ENCODE measurements around the gene KPNA6. TPM values are rescaled to one million over a fixed set of nuclear protein-coding genes. Genes with fewer than 3 reads are reported as not detected.

Gene KPNA6
- total RNA-seq, 3 donors from 2014 or later, result 35.5 to 53.1 (median 40.6) TPM

- H3K36me3 ChIP-seq, result no peaks in the 10 kb centered on the region
These were observed 16.7 kb upstream of the KPNA6 start for GRCh38 chr1:32091176-32091575.

GRCh38 chr1:32091591-32091990 is 16.3 kb upstream of the KPNA6 start:
- H3K27me3 ChIP-seq, result no peaks in the 10 kb centered on the region
- TF ChIP-seq POLR2A (IDR thresholded peaks at IDR 0.05) (no peak), POLR2AphosphoS5 (IDR thresholded peaks at IDR 0.05) (no peak)
- intact Hi-C loops (cut with DNase I; ENCODE audit: low total_unique reads), result no loop called here
- H3K27ac ChIP-seq, result no peak overlapping the region
- no peak for DNase-seq (ENCODE audit: low spot score in 2 of 2)
- H3K9me3 ChIP-seq, result no peaks in the 10 kb centered on the region
- no peaks in the 10 kb centered on the region for H3K4me1 ChIP-seq
- no peaks in the 10 kb centered on the region for H3K36me3 ChIP-seq
- H3K4me3 ChIP-seq, result no peak overlapping the region

More at GRCh38 chr1:32091176-32091575, 16.7 kb upstream of the KPNA6 start:
- no peaks in the 10 kb centered on the region for H3K27me3 ChIP-seq
- no peak overlapping the region for H3K27ac ChIP-seq
- no peaks in the 10 kb centered on the region for H3K4me1 ChIP-seq
- DNase-seq (ENCODE audit: low spot score in 2 of 2), result no peak
- no peak overlapping the region for H3K4me3 ChIP-seq
- no peak for TF ChIP-seq POLR2A (IDR thresholded peaks at IDR 0.05)
- TF ChIP-seq CTCF (IDR thresholded peaks at IDR 0.05), result no peak
- TF ChIP-seq POLR2AphosphoS5 (IDR thresholded peaks at IDR 0.05), result no peak
- intact Hi-C loops (cut with DNase I; ENCODE audit: low total_unique reads), result no loop called here
- no peaks in the 10 kb centered on the region for H3K9me3 ChIP-seq

GRCh38 chr1:32094746-32095521 is 12.9 kb upstream of the KPNA6 start:
- DNase-seq (ENCODE audit: low spot score in 2 of 2), result no peak
- Histone ChIP-seq H3K36me3 (no peaks in the 10 kb centered on the region), H3K9me3 (no peaks in the 10 kb centered on the region), H3K27ac (no peak overlapping the region), H3K4me1 (no peaks in the 10 kb centered on the region), H3K4me3 (no peak overlapping the region), H3K27me3 (no peaks in the 10 kb centered on the region)
- intact Hi-C loops (cut with DNase I; ENCODE audit: low total_unique reads), result no loop called here
- TF ChIP-seq POLR2AphosphoS5 (IDR thresholded peaks at IDR 0.05) (no peak), POLR2A (IDR thresholded peaks at IDR 0.05) (no peak), CTCF (IDR thresholded peaks at IDR 0.05) (no peak)

GRCh38 chr1:32099426-32099825 is 8.4 kb upstream of the KPNA6 start:
- no peak overlapping the region for H3K4me3 ChIP-seq
- H3K4me1 ChIP-seq, result no peaks in the 10 kb centered on the region
- TF ChIP-seq POLR2AphosphoS5 (IDR thresholded peaks at IDR 0.05) (no peak), POLR2A (IDR thresholded peaks at IDR 0.05) (no peak), CTCF (IDR thresholded peaks at IDR 0.05) (no peak)
- no peak for DNase-seq (ENCODE audit: low spot score in 2 of 2)
- H3K27me3 ChIP-seq, result no peaks in the 10 kb centered on the region
- no peaks in the 10 kb centered on the region for H3K36me3 ChIP-seq
- H3K27ac ChIP-seq, result no peak overlapping the region
- intact Hi-C loops (cut with DNase I; ENCODE audit: low total_unique reads), result no loop called here
- H3K9me3 ChIP-seq, result no peaks in the 10 kb centered on the region

- no peak for TF ChIP-seq CTCF (IDR thresholded peaks at IDR 0.05)
- DNase-seq (ENCODE audit: low spot score in 2 of 2), result no peak
- Histone ChIP-seq H3K36me3 (no peaks in the 10 kb centered on the region), H3K4me1 (no peaks in the 10 kb centered on the region), H3K27me3 (no peaks in the 10 kb centered on the region), H3K9me3 (no peaks in the 10 kb centered on the region), H3K27ac (no peak overlapping the region), H3K4me3 (no peak overlapping the region)
- intact Hi-C loops (cut with DNase I; ENCODE audit: low total_unique reads), result no loop called here
These were observed 7.5 kb upstream of the KPNA6 start for GRCh38 chr1:32100359-32100758.

Measured in breast epithelium (tissue), 4 donors.